DMS53 treated with DMSO at 0.1 percent for 48 hours (cell line): ENCODE results near the gene NPAS3.

ENCODE experiments used
- DNase-seq: peaks from one replicate; lab custom pipeline; 2025; ENCODE audit not compliant: unreplicated experiment; lab: John Stamatoyannopoulos, UW

Gene NPAS3

DNA sequence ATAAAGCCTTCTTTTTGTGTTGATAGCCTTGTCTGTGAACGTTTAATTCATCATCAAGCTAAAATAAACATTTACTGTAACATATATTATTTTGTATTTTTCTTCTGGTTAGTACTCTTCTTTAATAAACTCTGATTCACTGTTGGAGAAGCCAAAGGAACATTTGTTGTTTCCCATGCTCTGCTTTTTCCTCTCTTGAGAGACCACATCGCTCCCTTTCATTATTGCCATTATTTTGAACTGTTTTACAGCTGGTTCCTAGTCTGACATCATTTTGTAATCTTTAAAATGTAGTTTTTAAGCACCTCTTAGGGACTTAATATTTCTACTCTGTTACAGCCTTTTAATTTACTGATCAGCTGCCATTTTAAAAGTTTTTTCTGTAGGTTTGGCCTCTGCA is 301.8 kb downstream of the NPAS3 start:
- DNase-seq: no peak

DNA sequence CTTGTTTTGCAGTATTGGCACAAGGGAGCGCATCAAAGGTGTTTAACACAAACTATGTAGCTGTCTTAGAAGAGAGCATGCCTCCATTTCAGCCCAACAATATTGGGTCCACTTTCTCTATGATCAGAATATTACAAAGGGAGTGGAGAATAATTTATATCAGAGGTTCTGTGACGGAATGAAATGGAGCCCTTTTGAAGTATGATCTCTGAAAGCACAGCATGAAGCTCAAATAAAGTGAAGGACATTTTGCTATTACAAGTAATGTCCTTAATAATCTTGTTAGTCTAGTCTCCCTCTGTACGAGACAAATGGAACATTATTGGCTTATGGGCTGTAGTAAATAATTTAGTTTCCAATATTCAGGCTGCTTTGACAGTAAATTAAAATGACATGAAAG is 302.7 kb downstream of the NPAS3 start:
- no peak for DNase-seq

DNA sequence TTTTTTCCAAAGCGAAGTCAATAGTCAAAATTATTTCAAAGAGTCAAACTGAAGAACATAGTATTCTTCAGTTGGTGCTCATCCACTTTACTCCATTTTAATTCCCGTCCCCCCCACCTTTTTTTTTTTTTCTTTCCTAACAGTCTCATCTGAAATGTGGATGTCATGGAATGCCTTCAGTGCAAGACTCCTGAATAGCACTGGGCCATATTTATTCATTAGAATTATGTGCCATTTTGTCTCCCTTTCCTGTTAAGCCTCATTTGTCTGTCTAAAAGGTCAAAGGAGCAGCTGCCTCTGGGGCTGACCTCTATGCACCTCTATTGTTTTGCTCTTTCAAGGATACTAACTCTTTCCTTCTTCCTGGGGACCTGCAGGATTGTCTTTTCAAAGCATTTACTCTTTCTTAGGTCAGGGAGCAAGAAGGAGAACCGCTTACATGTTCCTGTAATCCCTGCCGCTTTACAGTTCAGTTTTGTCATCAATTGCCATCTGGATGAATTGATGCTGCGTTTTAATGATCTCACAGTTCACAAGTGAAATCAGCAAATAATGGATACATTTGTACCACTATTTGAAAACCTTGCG is 310.6 kb downstream of the NPAS3 start:
- no peak for DNase-seq

DNA sequence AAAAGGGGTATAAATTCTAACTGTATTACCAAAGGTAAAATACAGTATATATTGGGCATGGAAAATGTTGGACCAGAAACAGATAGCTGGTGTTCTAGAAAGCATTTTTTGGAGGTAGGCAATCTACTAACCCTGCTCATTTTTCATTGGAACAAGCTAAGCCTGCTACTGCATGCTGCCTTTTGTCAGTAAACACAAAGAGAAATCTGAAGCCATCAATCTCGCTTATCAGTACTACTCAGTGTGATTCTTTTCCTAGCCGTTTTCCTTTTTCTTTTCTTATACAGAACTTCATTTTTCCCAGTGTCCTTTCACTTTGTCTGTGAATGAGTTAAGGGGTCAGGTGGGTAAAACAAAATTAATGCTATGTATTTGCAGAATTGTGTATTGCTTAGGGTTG is 312.3 kb downstream of the NPAS3 start:
- DNase-seq: no peak

DNA sequence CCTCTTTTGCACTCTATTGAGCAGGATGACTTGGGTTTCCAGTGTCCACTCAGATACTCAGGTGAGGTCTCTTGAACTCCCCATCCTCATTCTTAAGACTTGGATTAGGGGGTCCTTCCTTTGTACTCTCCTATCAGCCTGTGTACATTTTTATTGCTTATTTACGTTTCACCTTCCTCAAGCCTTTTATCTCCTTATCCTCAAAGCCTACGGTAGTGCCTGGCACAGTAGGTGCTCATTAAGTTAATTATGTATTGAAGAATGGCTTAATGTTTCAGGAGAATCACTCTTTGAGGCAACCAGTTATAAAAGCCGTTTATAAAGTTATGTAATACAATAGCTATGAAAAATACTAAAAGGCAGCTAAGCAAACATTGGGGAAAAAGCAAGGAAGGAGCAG is 315.7 kb downstream of the NPAS3 start:
- no peak for DNase-seq

DNA sequence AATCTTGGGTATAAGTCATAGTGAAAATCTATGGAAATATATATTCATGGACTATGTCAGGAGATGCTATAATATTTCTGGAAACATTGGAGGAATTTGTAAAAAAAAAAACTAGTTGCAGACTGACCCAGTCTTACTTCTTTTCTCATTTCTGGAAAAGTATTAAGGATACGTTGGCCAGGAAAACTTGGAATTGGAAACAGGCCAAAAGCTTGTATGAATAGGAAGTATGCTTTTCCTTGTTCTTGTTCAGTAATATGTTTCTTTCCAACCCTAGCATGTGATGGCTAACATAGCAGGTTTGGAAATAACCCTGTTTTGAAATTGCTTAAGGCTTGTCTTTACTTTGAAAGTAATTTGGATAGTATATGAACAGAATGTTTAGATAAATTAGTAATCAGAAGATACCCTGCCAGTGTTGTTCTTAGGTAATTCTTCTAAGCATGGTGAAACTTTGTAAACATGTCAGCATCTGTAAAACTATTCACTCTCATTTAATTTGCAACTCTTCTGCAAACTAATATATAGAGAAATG is 316.2 kb downstream of the NPAS3 start:
- no peak for DNase-seq

DNA sequence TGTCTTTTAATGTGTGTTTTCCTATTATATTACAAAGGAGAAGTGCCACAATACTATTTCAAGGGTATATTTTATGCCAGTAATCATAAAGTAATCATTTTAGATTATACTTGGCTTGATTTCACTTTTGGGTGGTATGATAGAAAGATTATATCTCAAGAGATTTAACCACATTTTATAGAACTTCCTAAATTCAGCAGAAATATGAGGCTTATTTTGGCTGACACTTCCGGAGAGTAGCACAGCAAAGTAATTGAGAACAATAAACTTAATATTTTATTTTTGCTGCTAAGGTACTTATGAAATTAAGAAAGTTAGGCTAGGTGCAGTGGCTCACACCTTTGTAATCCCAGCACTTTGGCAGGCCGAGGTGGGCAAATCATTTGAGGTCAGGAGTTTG is 319.1 kb downstream of the NPAS3 start:
- DNase-seq: no peak

DNA sequence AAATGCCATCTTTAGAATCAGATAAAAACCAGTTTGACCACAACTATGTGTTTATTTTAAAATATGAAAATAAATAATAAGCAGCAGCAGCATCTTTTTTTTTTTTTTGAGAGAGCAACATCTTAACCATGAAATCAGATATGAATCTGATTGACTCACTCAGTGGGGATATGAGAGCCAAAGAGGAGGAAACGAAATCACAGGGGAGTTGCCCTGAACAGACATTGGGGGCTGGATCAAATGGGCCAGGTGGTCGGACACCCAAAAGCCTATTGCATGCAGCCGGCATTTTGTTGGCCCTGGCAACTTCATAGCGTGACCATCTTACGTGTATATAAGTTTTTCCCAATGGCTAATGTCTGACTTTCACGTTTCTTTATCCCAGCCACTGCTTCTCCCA is 321.1 kb downstream of the NPAS3 start:
- DNase-seq: no peak

DNA sequence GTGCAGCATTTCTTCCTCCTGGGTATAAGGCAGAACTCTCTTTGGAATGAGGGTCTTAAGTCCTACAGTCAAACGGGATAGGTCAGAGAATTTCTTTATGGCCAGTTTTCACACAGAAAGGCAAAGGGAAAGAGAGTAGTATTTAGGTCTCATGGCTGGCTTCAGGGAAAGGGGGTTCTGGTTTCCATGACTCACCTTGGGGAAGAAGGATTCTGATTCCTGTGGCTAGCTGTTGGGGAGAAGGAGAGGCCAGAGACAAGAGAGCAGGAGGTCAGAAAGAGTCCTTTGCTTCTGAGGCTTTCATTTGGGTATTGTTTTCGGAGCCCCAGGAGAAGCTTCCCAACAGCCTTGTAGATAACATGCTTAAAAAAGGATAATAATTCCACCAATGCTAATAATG is 332.5 kb downstream of the NPAS3 start:
- DNase-seq: no peak

DNA sequence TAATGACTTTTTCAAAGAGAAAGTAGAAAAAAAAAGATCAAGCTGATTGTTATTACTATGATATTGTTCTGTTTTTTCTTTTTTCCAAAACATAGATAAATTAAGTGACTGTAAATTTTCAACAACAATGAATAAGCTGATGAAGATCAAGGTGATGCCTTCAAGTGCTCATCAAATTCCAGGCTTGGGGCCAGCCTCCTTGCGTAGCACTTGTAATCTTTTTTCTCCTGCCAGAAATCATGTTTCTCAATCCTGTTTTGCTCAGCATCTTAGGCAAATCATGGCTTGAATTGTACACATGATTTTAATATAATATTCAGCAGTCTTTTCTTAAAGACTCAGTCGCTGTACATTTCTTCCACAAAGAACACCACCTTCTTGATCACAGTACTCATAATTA is 333.2 kb downstream of the NPAS3 start:
- DNase-seq: no peak

DNA sequence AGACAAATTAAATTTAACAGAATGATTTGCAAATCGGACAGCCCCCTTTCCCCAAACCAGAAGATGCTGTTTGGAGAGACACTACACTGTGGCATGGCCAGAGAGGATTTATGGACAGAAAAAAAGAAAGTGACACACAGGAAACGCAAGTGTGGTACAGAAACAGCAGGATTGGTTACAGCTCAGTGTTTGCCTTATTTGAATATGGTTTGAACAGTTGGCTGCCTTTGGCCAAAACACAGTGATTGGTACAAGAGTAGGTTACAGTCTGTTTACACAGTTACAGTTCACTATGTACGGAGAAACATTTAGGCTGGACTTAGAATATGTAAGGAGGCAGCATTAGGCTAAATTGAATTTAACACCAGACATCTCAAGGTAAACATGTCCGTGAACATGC is 335.3 kb downstream of the NPAS3 start:
- no peak for DNase-seq

DNA sequence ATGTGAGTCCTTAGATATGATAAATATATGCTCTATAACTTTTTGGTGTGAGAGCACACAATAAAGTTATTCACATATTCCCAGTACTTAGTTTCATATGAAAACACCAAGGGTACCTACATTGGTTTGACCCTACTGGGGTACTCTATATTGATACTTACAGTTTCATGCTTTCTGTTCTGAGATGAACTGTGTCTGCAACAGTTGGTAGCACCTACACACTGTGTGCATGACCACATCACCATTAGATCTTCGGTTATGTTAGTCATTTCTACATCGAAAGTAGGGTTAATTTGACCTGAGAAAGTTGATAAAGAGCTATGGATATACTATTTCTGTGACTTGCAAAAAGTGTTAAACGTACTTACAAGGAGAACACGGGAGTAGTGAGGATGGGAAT is 337.2 kb downstream of the NPAS3 start:
- no peak for DNase-seq

DNA sequence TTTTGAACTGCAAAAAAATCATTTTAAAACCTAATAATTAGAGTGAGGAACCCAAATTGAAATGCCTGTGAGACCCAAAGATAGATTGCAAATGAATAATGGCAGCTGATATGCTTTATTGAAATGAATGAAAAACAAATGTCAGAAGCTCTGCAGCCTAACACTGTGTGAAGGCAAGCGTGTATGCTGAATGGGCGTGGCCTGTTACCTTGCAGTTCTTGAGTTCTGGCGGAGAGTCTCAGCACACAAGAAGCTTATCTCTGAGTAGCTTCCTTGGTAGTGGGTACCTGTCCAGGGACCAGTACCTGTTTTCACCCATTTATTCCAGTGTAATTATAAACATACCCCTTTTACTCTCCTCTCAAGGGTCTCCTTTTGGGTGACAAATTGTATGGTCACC is 341.2 kb downstream of the NPAS3 start:
- no peak for DNase-seq

DNA sequence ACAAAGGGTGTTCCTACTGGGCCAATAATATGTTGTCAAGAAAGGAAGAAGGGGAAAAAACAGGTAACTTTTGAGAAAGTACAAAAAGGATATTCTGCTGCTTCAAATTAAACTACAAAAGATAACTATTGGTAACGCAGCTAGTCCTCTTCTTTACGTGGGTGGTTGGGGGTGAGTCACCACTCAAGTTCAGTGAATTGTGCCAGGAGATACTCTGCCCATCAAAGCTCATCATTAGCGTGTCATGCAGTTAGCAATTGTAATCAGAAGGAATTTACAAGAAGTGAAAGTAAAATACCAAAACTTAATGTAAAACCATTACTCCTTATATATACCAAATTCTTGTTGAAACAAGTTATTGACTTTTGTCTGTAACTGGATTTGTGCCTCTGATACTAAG is 342.0 kb downstream of the NPAS3 start:
- no peak for DNase-seq

DNA sequence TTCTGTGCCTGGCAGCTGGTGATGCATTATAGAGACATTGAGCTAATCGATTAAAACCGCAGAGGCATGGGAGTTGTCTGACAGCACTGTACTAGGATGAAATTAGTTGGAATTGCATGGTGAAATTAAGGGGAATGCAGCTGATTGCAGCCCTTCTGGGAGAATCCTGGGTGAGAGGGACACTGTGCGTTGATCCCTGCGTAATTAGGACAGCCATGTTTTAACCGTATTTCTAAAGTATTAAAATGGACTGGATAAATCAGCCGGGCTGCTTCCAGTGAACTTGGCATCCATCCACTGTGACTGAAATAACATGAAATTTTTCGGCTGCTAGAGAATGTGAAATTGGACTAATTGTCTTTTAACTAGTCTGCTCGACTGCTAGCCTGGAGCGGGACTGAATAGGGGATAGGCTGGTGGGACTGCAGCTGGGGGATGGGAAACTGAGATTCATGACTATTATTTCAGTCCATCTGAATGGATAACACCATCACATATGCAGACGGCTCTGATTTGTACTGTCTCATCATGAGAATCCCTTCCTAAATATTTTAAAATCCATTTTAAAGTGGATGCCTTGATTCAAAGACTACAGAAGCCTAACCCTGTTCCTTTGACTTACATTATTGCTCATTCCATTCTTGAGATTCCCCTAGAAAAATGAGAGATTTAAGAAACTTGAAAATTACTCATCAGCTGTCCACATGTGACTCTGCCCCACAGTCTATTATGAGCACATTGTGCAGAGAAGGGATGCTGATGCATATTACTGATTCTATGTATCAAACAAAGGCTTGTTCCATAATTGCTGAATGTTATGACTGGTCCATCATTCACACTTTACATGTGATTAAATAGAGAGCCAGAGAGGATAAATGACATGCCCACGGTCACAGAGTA is 343.9 kb downstream of the NPAS3 start:
- no peak for DNase-seq

DNA sequence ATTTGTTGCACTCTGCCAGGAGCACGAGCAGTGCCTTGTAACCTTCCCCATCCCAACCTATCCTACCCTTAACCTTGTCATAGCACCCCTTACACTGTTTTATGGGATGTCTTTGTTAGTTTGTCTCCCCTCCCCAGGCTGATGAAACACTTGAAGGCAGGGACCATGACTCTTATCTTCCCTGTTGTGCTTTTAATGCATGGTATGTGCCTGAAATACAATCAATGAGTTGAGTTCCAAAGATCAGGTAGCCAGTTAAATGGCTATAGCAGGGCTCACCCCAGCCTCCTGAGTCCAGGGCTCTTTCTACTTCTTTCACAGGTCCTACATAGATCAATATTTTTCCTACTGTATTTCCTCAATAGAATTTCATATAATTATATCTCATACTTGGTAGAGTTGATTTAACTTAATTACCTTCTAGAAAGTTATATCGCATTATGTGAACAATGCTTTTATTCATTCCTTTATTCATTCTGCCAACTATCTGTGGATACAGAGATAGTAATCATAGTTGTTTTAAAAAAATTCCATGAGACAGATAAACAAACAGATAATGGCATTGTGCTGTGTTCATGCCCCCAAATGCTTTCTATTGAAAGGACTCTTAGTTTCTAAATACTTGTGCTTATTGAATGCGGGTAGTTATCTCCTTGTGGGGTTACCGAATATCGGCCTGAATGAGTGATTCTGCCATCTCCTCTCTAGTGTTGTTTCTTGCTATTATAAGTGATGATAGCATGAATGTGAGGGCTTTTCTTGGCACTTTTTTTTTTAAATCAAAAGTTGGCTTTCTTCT is 347.4 kb downstream of the NPAS3 start:
- no peak for DNase-seq

DNA sequence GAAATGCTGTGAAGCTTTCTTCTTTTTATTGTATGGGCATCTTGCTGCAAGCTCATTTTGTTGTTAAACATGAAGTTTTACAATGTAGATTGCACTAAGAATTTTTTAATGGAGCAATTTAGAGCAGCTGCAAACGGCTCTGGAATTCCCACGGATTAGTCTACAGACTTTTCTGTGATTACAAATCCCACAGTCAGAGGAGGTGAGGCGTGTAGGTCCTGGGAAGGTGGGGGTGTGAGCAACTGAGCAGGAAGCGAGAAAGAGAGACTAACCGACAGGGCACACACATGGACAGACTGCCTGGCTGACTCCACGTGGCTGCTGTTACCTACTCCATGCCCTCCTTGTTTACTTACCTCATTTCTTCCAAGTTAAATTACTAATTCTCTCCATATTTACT is 348.5 kb downstream of the NPAS3 start:
- no peak for DNase-seq

DNA sequence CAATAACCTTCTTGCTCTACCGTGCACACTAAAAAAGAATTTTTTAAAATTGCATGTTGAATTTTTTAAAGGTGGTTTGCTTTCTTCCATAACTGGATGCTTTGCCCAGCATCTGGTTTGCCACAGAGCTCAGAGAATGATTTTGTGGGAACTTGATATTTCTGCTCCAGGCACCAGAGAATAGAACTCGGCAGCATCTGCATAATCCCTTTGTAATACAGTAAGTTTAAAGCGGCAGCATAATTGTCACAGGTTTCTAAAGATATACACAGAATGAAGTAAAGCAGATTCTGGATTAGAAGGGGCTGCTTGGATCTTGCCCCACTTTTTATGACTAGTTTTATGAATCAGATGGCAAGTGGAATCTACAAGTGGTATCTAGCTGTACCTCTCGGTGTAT is 352.0 kb downstream of the NPAS3 start:
- DNase-seq: no peak

DNA sequence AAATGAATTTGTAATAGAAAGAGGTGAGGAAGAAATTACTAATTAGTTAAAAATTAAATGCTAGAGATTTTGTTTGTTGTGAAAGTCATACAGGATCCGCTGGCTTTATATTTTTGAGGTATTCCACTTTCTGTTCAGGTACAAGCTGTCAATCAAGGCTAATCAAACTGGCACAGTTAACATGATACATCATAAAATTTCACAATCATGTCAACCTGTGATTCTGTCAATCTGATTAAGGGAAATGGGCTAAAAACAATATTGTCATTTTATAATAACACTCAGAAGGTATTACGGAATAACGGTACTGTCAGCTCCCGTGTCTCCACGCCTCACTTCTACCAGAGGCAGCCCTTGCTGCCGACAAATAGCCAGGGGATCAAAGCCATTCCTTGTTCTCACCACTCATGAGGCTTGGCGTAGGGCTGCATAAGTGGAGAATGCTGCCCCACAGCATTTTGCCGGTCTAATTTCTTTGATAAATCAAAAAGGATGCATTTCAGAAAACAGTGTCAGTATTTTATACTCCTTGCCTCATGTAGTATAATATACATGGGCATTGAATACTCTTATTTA is 352.9 kb downstream of the NPAS3 start:
- DNase-seq: no peak

DNA sequence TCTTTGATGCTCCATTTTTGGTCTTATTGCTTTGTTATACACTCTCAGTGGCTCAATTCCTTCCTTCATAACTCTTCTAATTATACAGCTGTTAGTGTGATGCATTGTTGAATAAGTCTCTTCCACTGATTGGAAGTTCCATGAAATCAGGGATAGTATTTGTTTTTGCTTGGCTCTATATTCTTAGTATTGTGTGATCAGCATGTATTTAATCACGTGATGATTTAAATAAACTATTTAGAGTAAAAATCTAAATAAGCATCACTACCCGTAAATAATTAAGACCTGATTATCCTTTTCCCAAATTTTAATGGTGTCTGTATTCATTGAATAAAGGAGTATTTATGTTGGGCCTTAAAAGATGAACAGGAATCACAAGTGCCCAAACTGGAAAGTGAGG is 355.7 kb downstream of the NPAS3 start:
- DNase-seq: no peak

DNA sequence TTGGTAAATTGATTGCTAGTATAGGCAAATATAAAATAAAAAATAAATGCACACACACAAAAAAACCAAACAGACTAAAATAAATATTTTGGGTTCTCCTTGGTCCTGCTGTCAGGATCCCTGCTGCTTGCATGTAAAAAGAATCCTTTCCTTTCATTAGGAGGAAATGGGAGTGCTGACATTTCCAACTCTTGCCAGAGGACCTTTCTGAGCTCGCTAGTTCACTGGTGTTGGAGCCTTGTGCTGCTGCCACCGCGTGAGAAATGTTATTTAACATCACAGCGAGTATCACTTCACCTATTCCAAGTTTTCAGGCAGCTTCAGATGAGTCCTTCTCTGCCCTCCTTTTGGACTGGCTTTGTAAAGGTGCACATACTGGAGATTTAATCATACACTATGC is 358.9 kb downstream of the NPAS3 start:
- no peak for DNase-seq
